RWPE1 (cell line): ENCODE measurements around the gene NCOA7.

Experiments used
- CTCF ChIA-PET: fragments of 350-600 bp; sonication (Branson Sonifier 250); formaldehyde crosslinking; extraction: SDS; loops from one replicate; lab custom pipeline; 2021; lab: Yijun Ruan, JAX
- POLR2A ChIA-PET: fragments of 400-600 bp; formaldehyde crosslinking; extraction: SDS; loops from one replicate; lab custom pipeline; 2020; ENCODE audit warnings: antibody characterized with exemption; ENCODE audit not compliant: low non-redundant PET; lab: Yijun Ruan, JAX
- DNase-seq: peaks from one replicate; pipeline ENCODE4 v3.0.0; 2012; ENCODE audit warnings: low spot score
- H3K27ac ChIP-seq: fragments of 450-650 bp; 2 replicates; pipeline ENCODE4 v1.5.1; 2017
- TF ChIP-seq, protein P1 (sequence below): fragments of 450-650 bp; conservative IDR thresholded peaks from 2 replicates; pipeline ENCODE4 v1.5.1; 2017; ENCODE audit warnings: low read depth, mild to moderate bottlenecking

Gene NCOA7

GRCh38 chr6:125791151-125791819 lies 525 bp downstream of the NCOA7 start:
- TF ChIP-seq, protein P1, sequence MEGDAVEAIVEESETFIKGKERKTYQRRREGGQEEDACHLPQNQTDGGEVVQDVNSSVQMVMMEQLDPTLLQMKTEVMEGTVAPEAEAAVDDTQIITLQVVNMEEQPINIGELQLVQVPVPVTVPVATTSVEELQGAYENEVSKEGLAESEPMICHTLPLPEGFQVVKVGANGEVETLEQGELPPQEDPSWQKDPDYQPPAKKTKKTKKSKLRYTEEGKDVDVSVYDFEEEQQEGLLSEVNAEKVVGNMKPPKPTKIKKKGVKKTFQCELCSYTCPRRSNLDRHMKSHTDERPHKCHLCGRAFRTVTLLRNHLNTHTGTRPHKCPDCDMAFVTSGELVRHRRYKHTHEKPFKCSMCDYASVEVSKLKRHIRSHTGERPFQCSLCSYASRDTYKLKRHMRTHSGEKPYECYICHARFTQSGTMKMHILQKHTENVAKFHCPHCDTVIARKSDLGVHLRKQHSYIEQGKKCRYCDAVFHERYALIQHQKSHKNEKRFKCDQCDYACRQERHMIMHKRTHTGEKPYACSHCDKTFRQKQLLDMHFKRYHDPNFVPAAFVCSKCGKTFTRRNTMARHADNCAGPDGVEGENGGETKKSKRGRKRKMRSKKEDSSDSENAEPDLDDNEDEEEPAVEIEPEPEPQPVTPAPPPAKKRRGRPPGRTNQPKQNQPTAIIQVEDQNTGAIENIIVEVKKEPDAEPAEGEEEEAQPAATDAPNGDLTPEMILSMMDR = peak; percentile 83
- CTCF ChIA-PET = interaction anchor here (0.6 to 3.0 kb wide), 7 partner anchors 10 to 1489 kb away, joined by 3 to 13 read pairs (median 3); partner anchors contain the start of gene TRMT11
- POLR2A ChIA-PET = interaction anchor here (1.6 kb wide), 1 partner anchor 10 kb away, joined by 10 read pairs; no protein-coding TSS in a partner anchor
- DNase-seq = peak; percentile 63
- H3K27ac ChIP-seq = peak overlapping the region; percentile 90

DNA sequence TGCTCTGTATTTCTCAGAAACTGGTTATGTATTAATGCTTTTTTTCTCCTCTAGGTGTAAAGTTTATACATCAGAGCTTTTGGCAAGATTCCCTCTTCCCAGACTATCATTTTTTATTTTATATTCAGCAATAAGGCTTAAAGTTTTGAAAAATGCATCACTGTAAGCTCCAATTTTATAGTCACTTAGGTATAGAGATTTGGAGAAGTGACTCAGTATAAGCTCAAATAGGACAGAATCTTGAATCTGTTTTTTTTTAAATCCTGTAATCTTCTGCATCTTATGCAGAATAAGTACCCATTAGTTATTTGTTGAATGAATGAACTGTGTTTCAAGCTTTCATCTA lies 1.0 kb downstream of the NCOA7 start:
- ChIA-PET POLR2A (no interaction called here), CTCF (interaction anchor here (0.6 to 3.0 kb wide), 6 partner anchors 11 to 361 kb away, joined by 3 to 13 read pairs (median 4); partner anchors contain the start of gene TRMT11)
- H3K27ac ChIP-seq = no peak overlapping the region
- TF ChIP-seq, protein P1 = peak; percentile 45; the same call in 1 of the 2 replicates
- DNase-seq = no peak

DNA sequence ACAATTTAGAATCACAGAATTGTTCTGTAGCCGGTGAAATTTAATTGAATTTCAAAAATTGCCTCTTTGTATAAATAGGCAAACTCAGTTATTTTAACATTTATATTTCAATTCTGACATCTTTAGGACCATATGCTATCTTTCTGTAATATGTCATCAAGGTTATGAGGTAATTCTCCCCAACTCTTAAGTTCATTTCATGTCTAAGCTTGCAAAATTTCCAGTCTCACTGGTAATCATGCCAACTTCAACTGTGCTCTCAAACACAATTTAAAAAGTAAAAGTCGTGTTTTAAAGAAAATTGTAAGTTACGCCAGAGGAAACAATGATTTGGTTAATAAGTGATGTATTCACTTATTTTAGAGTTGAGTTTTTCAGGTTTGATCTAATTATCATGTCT lies 1.4 kb downstream of the NCOA7 start:
- ChIA-PET CTCF (interaction anchor here (0.6 to 3.0 kb wide), 5 partner anchors 11 to 361 kb away, joined by 3 to 13 read pairs (median 6); no protein-coding TSS in a partner anchor), POLR2A (no interaction called here)
- TF ChIP-seq, protein P1 = no peak
- H3K27ac ChIP-seq = no peak overlapping the region
- no peak for DNase-seq

DNA sequence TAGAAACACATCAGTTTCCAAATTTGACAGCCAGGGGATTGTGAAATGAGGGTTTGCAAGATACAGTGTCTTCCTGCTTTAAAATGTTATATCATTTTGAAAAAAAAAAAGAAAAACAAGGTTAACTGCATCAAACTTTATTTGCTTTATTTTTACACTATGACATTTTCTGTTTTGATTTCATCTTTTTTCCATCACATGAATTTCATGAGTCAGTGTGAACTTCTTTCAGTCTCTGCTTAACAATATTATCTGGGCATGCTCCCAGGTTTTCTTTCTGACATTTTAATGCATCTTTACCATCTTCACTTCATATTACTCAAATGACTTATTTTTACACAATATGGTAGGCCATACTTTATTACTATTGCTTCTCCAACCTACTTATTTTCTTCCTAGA lies 1.9 kb downstream of the NCOA7 start:
- ChIA-PET CTCF (no interaction called here), POLR2A (no interaction called here)
- TF ChIP-seq, protein P1 = no peak
- DNase-seq = no peak
- H3K27ac ChIP-seq = no peak overlapping the region

DNA sequence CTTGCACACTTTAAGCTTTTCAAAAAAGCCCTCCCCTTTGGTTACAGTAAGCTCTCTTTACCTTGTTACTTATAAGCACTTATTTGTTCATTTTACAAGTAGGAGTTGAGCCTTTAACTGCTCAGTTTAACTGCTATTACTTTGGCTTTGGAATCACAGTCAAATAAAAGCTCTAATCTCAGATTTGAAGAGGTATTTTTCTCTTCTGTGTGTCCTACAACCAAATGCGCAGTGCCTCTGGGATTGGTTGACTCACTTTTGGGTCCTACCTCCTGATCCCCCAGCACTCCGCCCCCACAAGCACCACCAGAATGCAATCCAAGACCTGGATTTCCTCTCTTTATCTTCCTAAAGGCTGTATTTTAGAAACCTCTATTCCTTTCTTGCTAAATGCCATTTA lies 2.5 kb downstream of the NCOA7 start:
- no peak overlapping the region for H3K27ac ChIP-seq
- POLR2A ChIA-PET = no interaction called here
- CTCF ChIA-PET = interaction anchor here (0.6 kb wide), 1 partner anchor 208 kb away, joined by 3 read pairs; no protein-coding TSS in a partner anchor

DNA sequence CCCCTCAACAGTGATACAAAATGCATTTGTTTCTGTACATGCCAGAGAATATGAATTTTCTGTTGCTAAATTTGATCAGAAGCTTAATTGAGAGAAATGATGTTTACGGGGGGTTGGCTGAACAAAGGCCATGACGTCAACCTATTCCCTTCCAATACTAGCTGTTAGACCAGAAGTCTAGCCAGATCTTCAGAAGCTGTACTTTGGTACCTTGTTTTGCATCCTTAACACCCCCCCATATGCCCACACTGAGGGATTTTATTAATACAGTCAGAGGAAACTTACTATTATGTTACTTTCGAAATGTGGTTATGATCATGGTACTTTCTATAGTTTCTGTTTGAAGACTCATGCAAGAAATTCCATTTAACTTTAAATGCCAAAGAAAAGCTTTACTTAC lies 3.1 kb downstream of the NCOA7 start:
- no peak overlapping the region for H3K27ac ChIP-seq
- ChIA-PET POLR2A (no interaction called here), CTCF (interaction anchor here (0.6 kb wide), 1 partner anchor 208 kb away, joined by 3 read pairs; no protein-coding TSS in a partner anchor)
- TF ChIP-seq, protein P1 = no peak
- no peak for DNase-seq

More for the DNA sequence above, 2.5 kb downstream of the NCOA7 start:
- DNase-seq = no peak
- TF ChIP-seq, protein P1 = no peak
